Activated naive CD8-positive, alpha-beta T cell treated with anti-CD3 and anti-CD28 coated beads, Interleukin-2, amount 10 ng/mL, durations not matched to agents 7 days and 5 days (primary cell): ENCODE data around the gene STPG1. TPM values are rescaled to one million over a fixed set of nuclear protein-coding genes. Genes with fewer than 3 reads are reported as not detected.

ENCODE experiments used
- ATAC-seq: fragments of 150-1000 bp; cut with Tn5 transposase; one replicate; pipeline ENCODE4 v1.10.0; 2021; ENCODE audit warnings: low read depth, moderate library complexity
- POLR2A ChIA-PET: fragments of 350-600 bp; sonication (Branson Sonifier 250); formaldehyde crosslinking; loops from one replicate; lab custom pipeline; 2021; ENCODE audit warnings: antibody characterized with exemption; lab: Charles Lee
- DNase-seq: peaks from one replicate; pipeline ENCODE4 v3.0.0; 2021
- H3K27ac Mint-ChIP-seq: one replicate; pipeline ENCODE4 v1.8.0; 2022; ENCODE audit warnings: mild to moderate bottlenecking, mixed read lengths
- H3K27me3 Mint-ChIP-seq: one replicate; pipeline ENCODE4 v1.8.0; 2022; ENCODE audit warnings: mild to moderate bottlenecking, moderate library complexity, mixed read lengths
- H3K36me3 Mint-ChIP-seq: one replicate; pipeline ENCODE4 v1.8.0; 2021; ENCODE audit warnings: mild to moderate bottlenecking, mixed read lengths
- H3K4me1 Mint-ChIP-seq: one replicate; pipeline ENCODE4 v1.8.0; 2021; ENCODE audit warnings: mixed read lengths
- H3K4me3 Mint-ChIP-seq: one replicate; pipeline ENCODE4 v1.8.0; 2022; ENCODE audit warnings: mild to moderate bottlenecking, moderate library complexity, mixed read lengths
- H3K9me3 Mint-ChIP-seq: one replicate; pipeline ENCODE4 v1.8.0; 2021; ENCODE audit warnings: mixed read lengths
- total RNA-seq, 2 experiments: library from RNA; stranded (reverse); gene quantifications; one replicate each; pipeline ENCODE4 v1.2.3, GENCODE V29; 2021

Gene STPG1
- total RNA-seq, 2 experiments from 2014 or later: 8.6 to 9.0 TPM

GRCh38 chr1:24442764-24443163 lies 29.2 kb upstream of the STPG1 start:
- H3K36me3 Mint-ChIP-seq: peaks cover 33% of the 10 kb centered on the region
- peak overlapping the region; percentile 23 for H3K27ac Mint-ChIP-seq
- no peaks in the 10 kb centered on the region for H3K9me3 Mint-ChIP-seq
- ATAC-seq: no peak
- H3K4me1 Mint-ChIP-seq: peaks cover 2% of the 10 kb centered on the region
- H3K4me3 Mint-ChIP-seq: no peak overlapping the region
- POLR2A ChIA-PET: interaction anchor here (0.7 to 1.2 kb wide), 2 partner anchors 13 to 44 kb away, joined by 3 to 4 read pairs; no protein-coding TSS in a partner anchor
- no peak for DNase-seq
- no peaks in the 10 kb centered on the region for H3K27me3 Mint-ChIP-seq

DNA sequence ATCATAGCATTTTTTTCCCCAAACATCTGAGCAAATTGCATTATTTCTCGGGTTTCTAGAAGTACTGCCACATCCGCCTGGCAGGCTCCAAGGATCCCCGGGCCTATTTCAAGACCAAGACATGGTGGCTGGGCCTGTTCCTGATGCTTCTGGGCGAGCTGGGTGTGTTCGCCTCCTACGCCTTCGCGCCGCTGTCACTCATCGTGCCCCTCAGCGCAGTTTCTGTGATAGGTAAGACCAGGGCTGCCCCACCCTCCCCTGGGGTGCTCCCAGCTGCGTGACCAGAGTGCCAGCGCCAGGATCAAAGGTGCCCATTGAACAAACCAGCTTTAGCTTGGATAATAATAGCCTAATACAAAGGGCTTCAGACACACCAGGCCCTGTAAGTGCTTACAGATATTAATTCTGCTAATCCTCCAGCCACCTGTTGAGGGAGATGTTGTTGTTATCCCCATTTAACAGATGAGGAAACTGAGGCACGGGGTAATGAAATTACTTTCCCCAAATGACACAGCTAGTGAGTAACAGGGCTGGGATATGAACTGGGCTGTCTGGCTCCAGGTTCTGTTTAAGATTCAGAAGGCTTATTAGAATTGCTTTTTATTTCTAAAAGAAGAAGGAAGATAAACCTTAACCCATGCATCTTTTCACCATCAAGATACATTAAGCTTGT lies 28.6 kb upstream of the STPG1 start:
- H3K4me1 Mint-ChIP-seq: peaks cover 2% of the 10 kb centered on the region
- H3K4me3 Mint-ChIP-seq: no peak overlapping the region
- H3K27me3 Mint-ChIP-seq: no peaks in the 10 kb centered on the region
- POLR2A ChIA-PET: interaction anchor here (1.2 kb wide), 1 partner anchor 44 kb away, joined by 4 read pairs; no protein-coding TSS in a partner anchor
- DNase-seq (no peak), ATAC-seq (no peak)
- H3K36me3 Mint-ChIP-seq: peaks cover 32% of the 10 kb centered on the region
- no peaks in the 10 kb centered on the region for H3K9me3 Mint-ChIP-seq
- no peak overlapping the region for H3K27ac Mint-ChIP-seq

DNA sequence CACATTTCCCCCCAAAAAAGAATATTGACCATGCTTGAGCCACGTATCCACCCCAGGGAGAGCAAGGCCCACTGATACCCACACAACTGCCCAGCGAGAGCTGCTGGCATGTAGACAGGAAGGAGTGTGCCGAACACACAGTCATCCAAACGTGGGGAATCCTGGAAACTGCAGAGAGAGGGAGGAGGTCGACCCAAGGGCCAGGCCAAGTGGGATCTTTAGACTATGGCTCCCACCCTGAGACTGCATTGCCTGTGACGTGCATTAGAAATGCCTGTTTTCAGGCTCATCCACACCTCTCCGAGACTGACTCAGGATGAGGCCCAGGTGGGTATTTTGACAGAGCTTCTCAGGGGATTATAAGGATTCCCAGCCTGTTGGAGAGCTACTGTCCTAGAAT lies 27.9 kb upstream of the STPG1 start:
- DNase-seq (no peak), ATAC-seq (no peak)
- peaks cover 25% of the 10 kb centered on the region for H3K36me3 Mint-ChIP-seq
- H3K9me3 Mint-ChIP-seq: no peaks in the 10 kb centered on the region
- peaks cover 2% of the 10 kb centered on the region for H3K4me1 Mint-ChIP-seq
- H3K4me3 Mint-ChIP-seq: no peak overlapping the region
- H3K27me3 Mint-ChIP-seq: no peaks in the 10 kb centered on the region
- POLR2A ChIA-PET: no interaction called here
- no peak overlapping the region for H3K27ac Mint-ChIP-seq

- DNase-seq (no peak), ATAC-seq (no peak)
- no peak overlapping the region for H3K4me3 Mint-ChIP-seq
- no peak overlapping the region for H3K27ac Mint-ChIP-seq
- H3K36me3 Mint-ChIP-seq: peaks cover 21% of the 10 kb centered on the region
- H3K27me3 Mint-ChIP-seq: no peaks in the 10 kb centered on the region
- H3K4me1 Mint-ChIP-seq: peaks cover 5% of the 10 kb centered on the region
- no peaks in the 10 kb centered on the region for H3K9me3 Mint-ChIP-seq
- POLR2A ChIA-PET: interaction anchor here (0.8 kb wide), 1 partner anchor 46 kb away, joined by 6 read pairs; no protein-coding TSS in a partner anchor
Measured at GRCh38 chr1:24440436-24440835, 26.9 kb upstream of the STPG1 start.

DNA sequence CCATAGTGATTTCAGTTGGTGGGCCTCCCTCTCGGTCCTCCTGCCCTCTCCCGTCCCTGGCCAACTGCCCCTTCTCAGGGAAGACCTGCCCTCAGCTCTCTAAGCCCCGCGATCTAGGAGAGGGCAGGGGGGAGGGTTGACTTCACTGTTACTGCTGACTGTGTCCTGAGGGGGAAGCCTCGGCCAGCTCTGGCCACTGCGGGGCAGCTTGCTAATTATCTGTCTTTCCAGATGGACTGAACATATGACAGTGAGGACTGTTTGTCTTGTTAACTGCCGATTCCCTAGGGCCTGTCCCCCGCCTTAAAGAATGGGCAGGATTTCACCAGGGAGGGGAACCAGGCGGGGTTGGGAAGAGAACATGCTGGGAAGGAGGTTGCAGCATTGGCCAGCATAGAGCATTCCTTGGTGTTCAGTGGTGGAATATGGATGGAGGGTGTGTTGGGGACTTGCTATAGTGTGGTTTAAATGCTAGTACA lies 24.9 kb upstream of the STPG1 start:
- no peaks in the 10 kb centered on the region for H3K9me3 Mint-ChIP-seq
- no peak for ATAC-seq
- H3K4me1 Mint-ChIP-seq: peaks cover 10% of the 10 kb centered on the region
- peaks cover 29% of the 10 kb centered on the region for H3K36me3 Mint-ChIP-seq
- H3K27ac Mint-ChIP-seq: no peak overlapping the region
- H3K4me3 Mint-ChIP-seq: no peak overlapping the region
- no peaks in the 10 kb centered on the region for H3K27me3 Mint-ChIP-seq
- POLR2A ChIA-PET: no interaction called here
- no peak for DNase-seq

DNA sequence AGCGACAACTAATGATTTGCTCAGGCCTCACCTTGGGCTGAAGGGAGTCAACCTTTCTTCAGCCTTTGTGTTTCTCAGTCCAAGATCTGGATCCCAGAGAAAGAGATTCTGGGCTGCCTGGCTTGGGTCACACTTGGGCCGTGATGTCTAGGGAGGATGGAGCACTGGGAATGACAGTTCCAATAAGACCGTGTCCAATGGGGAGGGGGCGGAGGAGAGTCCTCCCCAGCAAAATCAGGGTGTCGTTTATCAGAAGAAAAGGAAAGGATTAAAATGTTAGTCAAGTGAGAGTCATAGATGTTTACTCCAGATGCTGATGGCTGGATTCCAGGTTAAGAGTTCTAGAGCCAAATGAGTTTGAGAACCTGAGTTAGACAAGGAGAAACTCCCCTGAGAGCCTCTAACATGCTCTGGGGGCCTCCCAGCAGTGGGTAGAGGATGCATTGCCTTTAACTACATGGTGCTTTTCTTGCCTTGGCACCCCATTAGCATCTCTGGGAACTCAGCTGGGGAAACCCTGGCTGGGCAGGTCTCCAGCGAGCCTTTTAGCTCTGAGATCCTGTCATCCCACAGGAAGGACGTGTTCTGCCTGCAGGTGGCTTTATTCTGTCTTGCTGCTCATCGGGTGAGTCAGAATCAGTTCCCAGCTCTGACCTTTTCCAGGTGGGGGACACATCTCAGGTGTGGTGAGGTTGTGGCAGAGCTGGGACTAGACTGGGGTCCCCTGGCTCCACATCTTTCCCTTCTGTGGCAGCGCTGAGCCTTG lies 24.2 kb upstream of the STPG1 start:
- Mint-ChIP-seq H3K27me3 (no peaks in the 10 kb centered on the region), H3K4me3 (no peak overlapping the region), H3K27ac (no peak overlapping the region), H3K36me3 (peaks cover 35% of the 10 kb centered on the region), H3K4me1 (peaks cover 10% of the 10 kb centered on the region), H3K9me3 (no peaks in the 10 kb centered on the region)
- POLR2A ChIA-PET: no interaction called here
- ATAC-seq: no peak
- DNase-seq: no peak

- Mint-ChIP-seq H3K27ac (no peak overlapping the region), H3K4me3 (no peak overlapping the region), H3K27me3 (no peaks in the 10 kb centered on the region), H3K9me3 (no peaks in the 10 kb centered on the region), H3K36me3 (peaks cover 39% of the 10 kb centered on the region), H3K4me1 (peaks cover 18% of the 10 kb centered on the region)
- no peak for DNase-seq
- ATAC-seq: no peak
- POLR2A ChIA-PET: no interaction called here
Measured at GRCh38 chr1:24435782-24436365, 22.3 kb upstream of the STPG1 start.

DNA sequence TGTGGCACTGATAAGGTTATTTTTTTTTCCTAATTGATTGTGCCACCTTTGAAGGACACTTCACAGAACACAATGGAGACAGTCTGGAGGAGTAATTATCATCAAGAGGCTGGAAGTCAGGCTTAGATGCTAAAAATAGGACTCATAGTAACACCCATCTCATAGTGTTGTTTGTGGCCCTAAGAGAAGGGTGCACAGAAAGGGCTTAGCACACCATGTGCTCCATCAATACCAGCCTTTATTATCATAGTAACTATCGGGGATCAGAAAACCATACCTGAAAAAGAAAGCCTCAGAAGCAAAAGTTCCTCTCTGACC lies 13.9 kb upstream of the STPG1 start:
- H3K4me1 Mint-ChIP-seq: peaks cover 22% of the 10 kb centered on the region

DNA sequence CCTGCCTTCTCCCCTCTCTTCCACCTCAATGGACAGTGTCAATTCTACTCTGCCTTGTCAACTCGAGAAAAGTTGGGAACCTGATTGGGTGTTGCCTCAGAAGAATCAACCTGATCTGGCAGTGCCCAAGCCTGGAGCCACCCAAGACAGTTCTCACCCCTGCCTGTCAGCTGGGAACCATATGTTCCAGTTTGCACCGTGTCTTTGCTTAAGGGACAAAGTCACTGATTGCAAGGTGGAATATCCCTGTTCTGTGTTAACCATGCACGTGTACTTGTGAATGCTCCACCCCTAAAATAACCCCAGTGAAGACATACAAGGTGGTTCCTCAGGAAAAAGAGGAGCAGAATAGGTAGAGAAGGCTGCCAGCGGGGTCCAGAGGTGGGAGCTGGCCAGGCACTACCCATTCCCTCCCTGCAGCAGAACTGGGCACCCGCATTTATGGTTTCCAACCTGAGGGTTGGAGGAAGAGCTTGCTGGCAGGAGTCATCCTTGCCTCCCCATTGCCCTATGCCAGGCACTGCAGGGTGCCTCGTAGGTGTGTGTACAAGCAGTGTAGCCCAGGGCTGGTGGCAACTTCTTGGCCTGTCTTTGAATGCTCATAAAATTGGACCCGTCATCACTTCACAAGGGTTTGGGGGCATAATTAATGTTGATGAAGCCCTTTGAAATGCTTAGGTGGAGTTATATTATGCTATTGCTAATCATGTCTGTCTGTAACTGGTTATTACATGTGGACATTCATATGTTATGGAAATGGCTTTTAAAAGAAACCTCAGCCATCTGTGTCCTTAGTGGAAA lies 13.4 kb upstream of the STPG1 start:
- no peak for ATAC-seq
- H3K9me3 Mint-ChIP-seq: no peaks in the 10 kb centered on the region
- POLR2A ChIA-PET: interaction anchor here (0.7 to 3.1 kb wide), 2 partner anchors 10 to 34 kb away, joined by 4 to 9 read pairs; no protein-coding TSS in a partner anchor
- H3K4me3 Mint-ChIP-seq: no peak overlapping the region
- no peak overlapping the region for H3K27ac Mint-ChIP-seq
- DNase-seq: no peak
- H3K4me1 Mint-ChIP-seq: peaks cover 25% of the 10 kb centered on the region
- no peaks in the 10 kb centered on the region for H3K27me3 Mint-ChIP-seq
- peaks cover 56% of the 10 kb centered on the region for H3K36me3 Mint-ChIP-seq

More for the DNA sequence above, 13.9 kb upstream of the STPG1 start:
- Mint-ChIP-seq H3K27ac (no peak overlapping the region), H3K4me3 (no peak overlapping the region), H3K36me3 (peaks cover 55% of the 10 kb centered on the region), H3K27me3 (no peaks in the 10 kb centered on the region), H3K9me3 (no peaks in the 10 kb centered on the region)
- no peak for ATAC-seq
- POLR2A ChIA-PET: interaction anchor here (3.1 kb wide), 1 partner anchor 10 kb away, joined by 9 read pairs; no protein-coding TSS in a partner anchor
- DNase-seq: no peak

GRCh38 chr1:24425922-24426321 lies 12.3 kb upstream of the STPG1 start:
- H3K4me3 Mint-ChIP-seq: no peak overlapping the region
- POLR2A ChIA-PET: interaction anchor here (0.7 to 3.1 kb wide), 2 partner anchors 9 to 35 kb away, joined by 4 to 9 read pairs; no protein-coding TSS in a partner anchor
- DNase-seq: no peak
- peaks cover 17% of the 10 kb centered on the region for H3K4me1 Mint-ChIP-seq
- no peak overlapping the region for H3K27ac Mint-ChIP-seq
- ATAC-seq: no peak
- peaks cover 55% of the 10 kb centered on the region for H3K36me3 Mint-ChIP-seq
- H3K9me3 Mint-ChIP-seq: no peaks in the 10 kb centered on the region
- H3K27me3 Mint-ChIP-seq: no peaks in the 10 kb centered on the region

DNA sequence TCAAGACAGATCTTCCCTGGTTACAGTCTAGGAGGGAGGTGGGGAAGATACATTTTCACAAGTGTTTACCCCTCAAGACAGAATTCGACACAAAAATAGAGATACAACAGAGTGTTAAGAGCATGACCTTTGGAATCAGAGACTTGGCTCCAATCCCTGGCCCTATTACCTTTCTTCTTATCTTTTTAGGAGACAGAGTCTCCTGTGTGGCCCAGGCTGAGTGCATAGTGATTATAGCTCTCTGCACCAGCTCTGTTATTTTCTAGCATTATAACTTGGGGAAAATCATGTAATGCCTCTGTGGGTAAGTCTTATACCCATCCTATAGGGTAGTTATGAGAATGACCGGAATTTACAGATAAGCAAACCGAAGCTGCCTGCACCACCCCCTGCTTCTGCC lies 11.9 kb upstream of the STPG1 start:
- H3K36me3 Mint-ChIP-seq: peaks cover 56% of the 10 kb centered on the region

DNA sequence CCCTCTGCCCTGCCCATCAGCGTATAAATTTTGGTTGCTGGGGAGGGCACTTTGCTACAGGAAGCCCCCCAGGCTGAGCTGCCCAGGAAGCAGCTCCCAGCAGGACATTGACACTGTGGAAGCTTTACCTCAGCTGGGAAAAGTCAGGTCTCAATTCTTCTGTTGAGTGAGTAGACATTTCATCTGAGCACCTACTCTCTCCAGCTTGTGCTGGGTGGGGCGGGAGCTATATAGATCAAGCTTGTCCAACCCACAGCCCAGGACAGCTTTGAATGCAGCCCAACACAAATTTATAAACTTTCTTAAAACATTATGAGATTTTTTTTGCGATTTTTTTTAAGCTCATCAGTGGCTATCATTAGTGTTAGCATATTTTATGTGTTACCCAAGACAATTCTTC lies 11.4 kb upstream of the STPG1 start:
- DNase-seq: no peak
- Mint-ChIP-seq H3K27me3 (no peaks in the 10 kb centered on the region), H3K36me3 (peaks cover 57% of the 10 kb centered on the region), H3K9me3 (no peaks in the 10 kb centered on the region), H3K4me1 (peaks cover 14% of the 10 kb centered on the region), H3K27ac (no peak overlapping the region), H3K4me3 (no peak overlapping the region)
- ATAC-seq: no peak
- POLR2A ChIA-PET: interaction anchor here (0.6 to 3.1 kb wide), 2 partner anchors 8 to 57 kb away, joined by 5 to 9 read pairs; no protein-coding TSS in a partner anchor

More for the DNA sequence above, 11.9 kb upstream of the STPG1 start:
- ATAC-seq: no peak
- POLR2A ChIA-PET: interaction anchor here (3.1 kb wide), 1 partner anchor 8 kb away, joined by 9 read pairs; no protein-coding TSS in a partner anchor
- DNase-seq: no peak
- Mint-ChIP-seq H3K9me3 (no peaks in the 10 kb centered on the region), H3K4me1 (peaks cover 15% of the 10 kb centered on the region), H3K27ac (no peak overlapping the region), H3K27me3 (no peaks in the 10 kb centered on the region), H3K4me3 (no peak overlapping the region)
